GM12875 (cell line): ENCODE data around the gene DOCK8.

ENCODE experiments used
- H3K4me3 ChIP-seq: one replicate; pipeline ENCODE4 v1.5.1; 2011; ENCODE audit warnings: low read depth, low read length, control low read depth
- TF ChIP-seq, protein P1 (sequence below): IDR thresholded peaks from 2 replicates; pipeline ENCODE4 v1.5.1; 2011; ENCODE audit warnings: low read depth, mild to moderate bottlenecking, control low read depth, inconsistent platforms, low read length, moderate library complexity, borderline replicate concordance; ENCODE audit not compliant: insufficient read depth

Gene DOCK8

DNA sequence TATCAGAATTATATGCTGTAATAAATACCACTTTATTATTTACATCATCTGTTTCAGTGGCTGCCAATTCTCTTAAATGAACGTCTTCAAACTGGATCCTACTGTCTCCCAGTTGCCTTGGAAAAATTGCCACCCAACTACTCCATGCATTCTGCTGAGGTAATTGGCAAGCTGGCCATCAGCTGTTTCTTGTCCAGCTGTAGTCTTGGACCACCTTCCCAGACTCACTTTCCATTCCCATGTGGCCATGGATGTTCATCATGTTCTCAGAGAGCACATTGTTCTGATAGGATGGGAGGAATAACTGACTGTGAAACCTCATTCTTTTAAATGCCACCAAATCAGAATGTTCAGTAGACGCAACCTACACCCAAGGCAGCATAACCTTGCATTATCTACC lies 157.5 kb downstream of the DOCK8 start:
- H3K4me3 ChIP-seq = no peak overlapping the region
- TF ChIP-seq, protein P1, sequence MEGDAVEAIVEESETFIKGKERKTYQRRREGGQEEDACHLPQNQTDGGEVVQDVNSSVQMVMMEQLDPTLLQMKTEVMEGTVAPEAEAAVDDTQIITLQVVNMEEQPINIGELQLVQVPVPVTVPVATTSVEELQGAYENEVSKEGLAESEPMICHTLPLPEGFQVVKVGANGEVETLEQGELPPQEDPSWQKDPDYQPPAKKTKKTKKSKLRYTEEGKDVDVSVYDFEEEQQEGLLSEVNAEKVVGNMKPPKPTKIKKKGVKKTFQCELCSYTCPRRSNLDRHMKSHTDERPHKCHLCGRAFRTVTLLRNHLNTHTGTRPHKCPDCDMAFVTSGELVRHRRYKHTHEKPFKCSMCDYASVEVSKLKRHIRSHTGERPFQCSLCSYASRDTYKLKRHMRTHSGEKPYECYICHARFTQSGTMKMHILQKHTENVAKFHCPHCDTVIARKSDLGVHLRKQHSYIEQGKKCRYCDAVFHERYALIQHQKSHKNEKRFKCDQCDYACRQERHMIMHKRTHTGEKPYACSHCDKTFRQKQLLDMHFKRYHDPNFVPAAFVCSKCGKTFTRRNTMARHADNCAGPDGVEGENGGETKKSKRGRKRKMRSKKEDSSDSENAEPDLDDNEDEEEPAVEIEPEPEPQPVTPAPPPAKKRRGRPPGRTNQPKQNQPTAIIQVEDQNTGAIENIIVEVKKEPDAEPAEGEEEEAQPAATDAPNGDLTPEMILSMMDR = no peak

DNA sequence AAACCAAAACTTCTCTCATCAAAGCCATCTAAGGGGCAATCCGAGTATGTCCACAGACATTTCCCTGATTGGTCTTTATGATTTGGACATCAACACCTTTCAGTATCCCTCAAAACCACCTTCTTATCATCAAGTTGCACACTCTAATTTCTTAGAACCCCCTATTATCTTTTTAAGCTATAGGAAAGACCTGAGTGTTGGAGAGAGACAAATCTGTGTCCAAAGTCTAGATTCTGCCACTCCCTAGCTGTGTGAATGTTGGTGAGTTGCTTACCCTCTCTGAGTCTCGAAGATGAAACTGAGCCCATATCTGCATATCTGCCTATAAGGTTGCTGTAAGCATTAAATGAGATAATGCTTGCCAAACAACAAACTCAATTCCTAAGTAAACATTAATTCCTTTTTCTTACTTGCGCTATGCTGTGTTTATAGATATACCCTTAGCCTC lies 159.1 kb downstream of the DOCK8 start:
- TF ChIP-seq, protein P1 = no peak
- no peak overlapping the region for H3K4me3 ChIP-seq

DNA sequence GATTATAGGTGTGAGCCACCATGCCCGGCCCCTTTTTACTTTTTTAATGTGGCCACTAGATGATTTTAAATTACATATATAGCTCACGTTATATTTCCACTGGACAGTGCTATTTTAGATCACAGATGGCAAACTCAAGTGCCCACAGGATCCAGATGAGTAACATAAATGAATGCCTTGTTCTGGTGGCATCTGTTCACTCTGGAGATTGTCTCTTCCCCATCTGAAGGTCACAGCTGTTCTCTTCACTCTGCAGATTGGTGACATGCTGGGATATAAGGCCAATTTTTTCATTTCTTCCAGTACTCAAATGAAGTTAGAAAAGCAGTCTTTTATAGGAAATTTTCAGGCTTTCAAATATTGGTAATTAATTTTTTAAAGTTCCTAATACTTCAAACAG lies 160.1 kb downstream of the DOCK8 start:
- TF ChIP-seq, protein P1 = no peak
- H3K4me3 ChIP-seq = no peak overlapping the region

DNA sequence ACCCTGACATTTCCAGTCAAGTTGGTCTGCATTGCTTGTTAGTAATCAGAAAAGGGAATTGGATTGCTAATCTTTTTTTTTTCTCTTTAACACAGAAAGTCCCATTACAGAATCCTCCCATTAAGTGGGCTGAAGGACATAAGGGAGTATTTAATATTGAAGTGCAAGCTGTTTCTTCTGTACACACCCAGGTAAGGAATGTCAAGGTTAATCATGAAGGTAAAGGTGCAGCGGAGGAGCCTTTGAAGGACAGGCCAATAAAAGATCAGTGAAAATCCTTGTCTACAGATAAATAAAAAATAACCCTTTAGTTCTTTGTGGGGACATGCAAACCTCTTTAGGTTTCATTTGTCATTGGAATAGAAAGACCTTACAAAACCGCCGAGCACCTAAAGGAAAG lies 161.4 kb downstream of the DOCK8 start:
- TF ChIP-seq, protein P1 = no peak
- no peak overlapping the region for H3K4me3 ChIP-seq

DNA sequence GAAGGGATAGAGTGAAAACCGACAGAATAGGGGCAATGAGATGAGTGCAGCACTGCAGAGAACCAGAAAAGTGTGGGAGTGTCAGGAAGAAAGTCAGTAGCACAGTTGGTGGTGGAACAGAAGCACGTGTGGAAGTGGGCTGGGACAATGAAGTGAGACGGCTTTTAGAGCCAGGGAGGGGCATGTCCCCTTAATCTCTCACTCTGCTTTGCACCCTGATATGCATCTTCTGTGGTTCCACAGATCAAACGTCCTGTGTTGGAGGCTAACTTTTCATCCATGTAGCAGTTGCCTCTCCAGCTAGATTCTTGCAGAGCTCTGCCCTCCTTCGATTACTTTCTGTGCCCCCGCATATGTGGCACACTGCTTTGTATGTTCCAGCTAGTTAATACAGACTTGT lies 163.6 kb downstream of the DOCK8 start:
- no peak overlapping the region for H3K4me3 ChIP-seq
- TF ChIP-seq, protein P1 = no peak

DNA sequence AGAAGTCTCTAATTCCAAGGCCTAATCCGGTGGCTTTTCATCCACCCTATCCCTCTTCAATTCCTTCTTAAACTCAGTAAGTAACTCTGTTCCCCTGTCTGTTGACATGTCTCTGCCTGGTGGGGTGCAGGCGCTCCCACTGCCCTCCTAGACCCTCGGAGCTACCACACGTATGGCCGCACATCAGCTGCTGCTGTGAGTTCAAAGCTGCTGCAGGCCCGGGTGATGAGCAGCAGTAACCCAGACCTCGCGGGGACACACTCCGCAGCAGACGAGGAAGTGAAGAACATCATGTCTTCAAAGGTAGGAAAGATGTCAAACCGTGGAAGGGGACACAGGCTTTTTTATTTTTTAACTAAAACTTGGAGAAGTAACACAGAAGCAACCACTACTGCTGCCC lies 167.7 kb downstream of the DOCK8 start:
- no peak overlapping the region for H3K4me3 ChIP-seq
- TF ChIP-seq, protein P1 = no peak

DNA sequence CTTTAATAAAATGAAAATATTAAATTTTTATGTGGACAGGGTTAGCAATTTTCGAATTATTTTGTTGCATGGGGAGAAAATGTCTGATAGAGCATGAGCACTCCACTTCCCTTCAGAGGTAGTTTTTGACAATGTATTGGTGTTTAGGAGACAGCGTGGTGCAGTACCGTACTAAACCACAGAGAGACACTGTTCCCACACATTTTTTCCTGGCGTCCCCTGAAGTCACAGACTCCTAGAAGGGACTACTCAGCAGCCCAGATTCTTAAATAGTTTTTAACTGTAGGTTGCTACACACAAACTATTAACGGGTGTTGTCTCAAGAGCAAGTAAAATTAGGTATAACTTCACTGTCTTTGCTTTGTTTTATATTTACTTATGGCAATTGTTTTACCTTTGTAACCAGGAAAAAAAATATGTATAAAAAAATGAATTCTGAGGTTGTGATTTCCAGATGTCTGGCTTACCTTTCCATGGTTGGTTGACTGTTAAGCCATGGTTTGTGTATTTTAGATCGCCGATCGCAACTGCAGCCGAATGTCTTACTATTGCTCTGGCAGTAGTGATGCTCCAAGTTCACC lies 171.2 kb downstream of the DOCK8 start:
- TF ChIP-seq, protein P1 = peak; percentile 39; the same call in 1 of the 2 replicates
- no peak overlapping the region for H3K4me3 ChIP-seq
